DMS79 treated with DMSO at 0.1 percent for 48 hours (cell line): ENCODE measurements around the gene MXI1.
"Not testable (repeated sequence)": the region's sequence is repeated elsewhere in the genome, so short reads cannot be mapped to it uniquely, and the experiment has no call there.

Experiments
- DNase-seq: peaks from one replicate; lab custom pipeline; 2025; lab: John Stamatoyannopoulos, UW

MXI1 gene

GRCh38 chr10:110239892-110240291, 32.5 kb downstream of the MXI1 start:
- DNase-seq = no peak

- DNase-seq = no peak
Measured at GRCh38 chr10:110241407-110241806, 34.0 kb downstream of the MXI1 start.

- no peak for DNase-seq
Measured at GRCh38 chr10:110241841-110242240, 34.4 kb downstream of the MXI1 start.

GRCh38 chr10:110242511-110242910, 35.1 kb downstream of the MXI1 start:
- no peak for DNase-seq

- DNase-seq = no peak
Measured at GRCh38 chr10:110244550-110244949, 37.1 kb downstream of the MXI1 start.

- not testable (repeated sequence) for DNase-seq
Measured at GRCh38 chr10:110247833-110248232, 40.4 kb downstream of the MXI1 start.

- DNase-seq = not testable (repeated sequence)
Measured at GRCh38 chr10:110249489-110249888, 42.1 kb downstream of the MXI1 start.

- DNase-seq = not testable (repeated sequence)
Measured at GRCh38 chr10:110251392-110251791, 44.0 kb downstream of the MXI1 start.

GRCh38 chr10:110252151-110252550, 44.7 kb downstream of the MXI1 start:
- DNase-seq = no peak

GRCh38 chr10:110254467-110254866, 47.1 kb downstream of the MXI1 start:
- no peak for DNase-seq

GRCh38 chr10:110258542-110258941, 51.1 kb downstream of the MXI1 start:
- DNase-seq = no peak

- DNase-seq = no peak
Measured at GRCh38 chr10:110259317-110259716, 51.9 kb downstream of the MXI1 start.

- no peak for DNase-seq
Measured at GRCh38 chr10:110260746-110261477, 53.5 kb downstream of the MXI1 start.

GRCh38 chr10:110263164-110263563, 55.8 kb downstream of the MXI1 start:
- no peak for DNase-seq

GRCh38 chr10:110265573-110266193, 58.3 kb downstream of the MXI1 start:
- DNase-seq = no peak

GRCh38 chr10:110267276-110267675, 59.9 kb downstream of the MXI1 start:
- no peak for DNase-seq

- peak; percentile 63 for DNase-seq
Measured at GRCh38 chr10:110268442-110268841, 61.0 kb downstream of the MXI1 start.

GRCh38 chr10:110268971-110269370, 61.6 kb downstream of the MXI1 start:
- no peak for DNase-seq

- DNase-seq = no peak
Measured at GRCh38 chr10:110269374-110270318, 62.2 kb downstream of the MXI1 start.

GRCh38 chr10:110272995-110273394, 65.6 kb downstream of the MXI1 start:
- not testable (repeated sequence) for DNase-seq

- peak; percentile 23 for DNase-seq
Measured at GRCh38 chr10:110273474-110273873, 66.1 kb downstream of the MXI1 start.

GRCh38 chr10:110274072-110274627, 66.7 kb downstream of the MXI1 start:
- no peak for DNase-seq
